Left lobe of liver (tissue), 2 donors: ENCODE results near the gene C1QTNF8. TPM values are rescaled to one million over a fixed set of nuclear protein-coding genes. Genes with fewer than 3 reads are reported as not detected.

Source experiments
- ATAC-seq: fragments of 200-7000 bp; cut with Tn5 transposase; one replicate; pipeline ENCODE4 v1.9.1; 2020; ENCODE audit warnings: mild to moderate bottlenecking, moderate library complexity
- DNase-seq: peaks from one replicate; pipeline ENCODE4 v3.0.0-alpha.2; 2020; ENCODE audit warnings: low spot score
- total RNA-seq: library from RNA; stranded (reverse); gene quantifications from one replicate; pipeline ENCODE4 v1.2.1, GENCODE V29; 2021
- donor health status: DM: no; HTN: no; CAD: no; lungs with moderate emphysema.
- donor health status: DM: no; HTN: yes; CAD: no.

C1QTNF8 gene
- total RNA-seq, 1 donor from 2014 or later, result not detected

- ATAC-seq (no peak), DNase-seq (no peak)
These were observed 29.4 kb downstream of the C1QTNF8 start for GRCh38 chr16:1066584-1067172.

GRCh38 chr16:1065469-1066128, 30.4 kb downstream of the C1QTNF8 start:
- ATAC-seq (no peak), DNase-seq (no peak)

DNA sequence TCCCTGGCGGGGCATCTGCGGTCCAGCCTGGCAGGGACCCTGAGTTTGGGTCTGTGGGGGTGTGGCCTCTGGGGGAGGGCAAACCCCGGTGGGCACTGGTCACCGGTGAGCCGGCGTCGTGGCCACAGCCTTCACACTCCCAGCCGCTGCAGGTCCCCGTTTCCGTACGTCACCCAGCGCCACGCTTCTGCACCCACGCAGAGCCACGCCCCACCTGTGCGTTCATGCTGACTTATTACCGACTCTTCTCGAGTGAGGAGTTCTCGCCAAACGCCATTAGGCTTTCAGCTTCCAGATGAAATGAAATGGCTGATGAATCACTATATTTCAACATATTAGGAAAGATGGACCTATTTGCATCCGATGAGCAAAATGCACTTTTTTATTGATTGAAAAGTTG, 32.3 kb downstream of the C1QTNF8 start:
- ATAC-seq (no peak), DNase-seq (no peak)

GRCh38 chr16:1062895-1063294, 33.1 kb downstream of the C1QTNF8 start:
- DNase-seq, result no peak
- ATAC-seq, result peak; percentile 13

- ATAC-seq, result no peak
- no peak for DNase-seq
These were observed 34.1 kb downstream of the C1QTNF8 start for GRCh38 chr16:1061769-1062505.

DNA sequence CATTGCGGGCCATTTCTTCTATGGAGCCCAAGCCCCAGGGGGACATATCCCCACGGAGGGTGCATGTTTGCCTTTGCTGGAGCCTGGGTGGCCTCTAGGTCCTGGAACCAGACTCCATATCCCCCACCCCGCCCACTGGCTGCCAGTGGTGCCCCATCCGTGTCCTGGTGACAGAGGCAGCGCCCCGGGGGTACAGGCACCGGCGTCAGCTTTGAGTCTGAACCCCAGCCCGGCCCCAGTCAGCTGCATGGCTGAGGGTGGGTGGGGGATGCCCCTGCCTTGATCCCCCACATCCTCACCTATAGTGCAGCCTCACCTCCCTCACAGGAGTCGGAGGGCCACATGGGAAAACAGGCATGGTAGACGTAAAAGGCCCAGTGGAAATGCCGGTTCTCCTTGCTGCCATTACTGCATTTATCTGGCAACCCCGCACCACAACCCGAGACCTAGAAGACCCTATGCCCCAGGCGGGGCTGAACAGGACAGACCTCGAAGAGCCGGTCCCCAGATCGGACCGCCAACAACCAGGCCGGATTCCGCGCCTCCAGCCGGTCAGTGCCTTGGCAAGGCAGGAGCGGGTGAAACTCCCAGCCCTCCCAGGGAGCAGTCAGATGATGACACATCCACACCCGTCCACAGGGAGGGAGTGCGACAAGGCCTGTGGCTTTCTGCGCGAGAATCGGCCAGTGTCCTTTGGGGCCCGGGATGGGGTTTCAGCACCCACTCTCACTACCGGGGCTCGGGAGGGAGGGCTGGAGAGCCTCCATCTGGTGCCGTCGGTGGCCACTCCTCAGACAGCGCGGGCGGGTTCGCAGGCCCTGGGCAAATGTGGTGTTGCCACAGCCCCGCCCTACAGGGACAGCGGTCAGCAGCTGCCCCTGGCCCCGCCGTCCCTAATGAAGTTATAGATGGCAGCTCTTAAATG, 35.4 kb downstream of the C1QTNF8 start:
- DNase-seq, result no peak

GRCh38 chr16:1059310-1059709, 36.7 kb downstream of the C1QTNF8 start:
- no peak for DNase-seq

More for the DNA sequence above, 35.4 kb downstream of the C1QTNF8 start:
- ATAC-seq, result no peak

DNA sequence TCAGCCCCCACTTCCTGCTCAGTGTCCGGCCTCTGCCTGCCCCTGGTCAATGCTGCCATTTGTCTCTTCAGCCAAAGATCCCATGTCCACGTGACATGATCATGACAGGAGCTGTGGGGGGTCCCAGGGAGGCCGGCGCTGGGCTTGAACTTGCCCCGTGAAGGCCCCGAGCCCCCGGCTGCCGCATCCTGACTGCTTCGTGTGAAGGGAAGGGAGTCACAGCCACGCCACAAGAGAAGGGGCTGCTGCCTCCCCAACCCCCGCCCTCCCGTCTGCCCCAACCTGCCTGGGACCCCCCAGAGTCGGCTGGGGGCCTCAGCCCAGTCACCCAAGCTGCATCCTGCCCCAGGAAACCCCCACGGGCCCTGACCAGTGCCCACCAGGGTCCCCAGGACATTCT, 37.8 kb downstream of the C1QTNF8 start:
- ATAC-seq (no peak), DNase-seq (no peak)

More at GRCh38 chr16:1059310-1059709, 36.7 kb downstream of the C1QTNF8 start:
- ATAC-seq, result no peak

GRCh38 chr16:1057252-1057932, 38.7 kb downstream of the C1QTNF8 start:
- ATAC-seq, result peak; percentile 77

GRCh38 chr16:1056196-1056595, 39.8 kb downstream of the C1QTNF8 start:
- no peak for DNase-seq
- ATAC-seq, result no peak

More at GRCh38 chr16:1057252-1057932, 38.7 kb downstream of the C1QTNF8 start:
- DNase-seq, result peak; percentile 65

- ATAC-seq (no peak), DNase-seq (no peak)
These were observed 40.5 kb downstream of the C1QTNF8 start for GRCh38 chr16:1055557-1055924.

DNA sequence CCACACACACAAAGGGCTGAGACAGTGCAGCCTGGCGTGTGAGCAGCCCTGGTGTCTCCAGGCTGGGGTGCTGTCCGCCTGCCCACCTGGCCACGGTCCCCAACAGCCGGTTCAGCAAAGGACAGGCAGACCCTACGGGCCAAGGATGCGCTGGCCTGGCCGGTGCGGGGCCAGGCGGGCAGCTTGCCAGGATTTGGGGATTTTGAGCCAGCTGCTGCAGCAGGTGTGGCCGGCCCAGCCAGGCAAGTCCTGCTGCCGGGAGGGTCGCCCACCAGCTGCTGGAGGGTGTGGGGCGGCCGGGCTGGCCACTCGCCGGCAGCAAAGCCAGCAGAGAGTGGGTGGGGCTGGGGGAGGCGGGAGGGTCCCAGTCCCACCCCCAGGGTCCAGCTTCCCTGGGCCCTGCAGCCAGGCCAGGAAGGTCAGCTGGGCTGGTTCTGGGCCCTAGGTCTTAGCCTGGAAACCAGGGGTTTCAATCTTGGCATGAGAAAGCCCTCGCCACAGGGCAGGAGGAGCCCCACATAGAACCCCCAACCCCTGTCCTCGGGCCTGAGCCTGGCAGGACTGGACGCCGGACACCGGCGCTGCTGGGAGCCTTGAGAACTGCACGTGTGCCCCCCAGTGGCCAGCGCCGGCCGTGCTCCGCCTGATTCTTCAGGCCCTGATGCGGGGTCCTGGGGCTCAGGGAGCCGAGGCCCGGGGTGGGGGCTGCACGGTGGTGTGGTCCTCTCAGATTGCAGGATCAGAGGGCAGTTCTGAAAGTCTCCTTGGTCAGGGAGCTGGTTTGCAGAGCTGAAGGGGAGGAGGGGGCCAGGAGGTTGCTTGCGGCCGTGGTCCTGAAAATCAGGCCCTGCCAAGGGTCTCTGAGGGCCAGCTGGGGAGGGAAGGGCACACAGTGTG, 41.1 kb downstream of the C1QTNF8 start:
- ATAC-seq (peak; percentile 88), DNase-seq (peak; percentile 62)

- no peak for ATAC-seq
- no peak for DNase-seq
These were observed 42.2 kb downstream of the C1QTNF8 start for GRCh38 chr16:1053700-1054368.

- ATAC-seq, result no peak
- no peak for DNase-seq
These were observed 42.9 kb downstream of the C1QTNF8 start for GRCh38 chr16:1053121-1053521.

GRCh38 chr16:1052721-1053120, 43.3 kb downstream of the C1QTNF8 start:
- no peak for DNase-seq

DNA sequence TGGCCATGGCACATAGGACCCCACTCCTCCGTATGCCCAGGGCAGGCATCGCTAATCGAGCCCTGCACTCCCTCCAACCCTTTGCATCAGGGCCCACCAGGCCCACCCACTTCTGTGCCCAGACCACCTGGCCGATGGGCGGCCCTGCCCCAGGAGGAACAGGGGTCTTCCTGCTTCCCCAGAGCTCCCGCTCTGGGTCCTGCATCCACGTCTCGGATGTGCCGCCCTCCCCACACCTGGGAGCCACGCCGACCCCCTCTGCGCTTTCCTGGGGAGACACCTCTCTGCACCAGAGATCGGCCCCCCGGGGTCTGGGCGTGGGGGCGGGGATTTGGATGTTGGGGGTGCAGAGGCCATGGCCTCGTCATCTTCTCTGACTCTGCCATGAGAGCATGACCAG, 44.6 kb downstream of the C1QTNF8 start:
- no peak for DNase-seq

More at GRCh38 chr16:1052721-1053120, 43.3 kb downstream of the C1QTNF8 start:
- no peak for ATAC-seq

DNA sequence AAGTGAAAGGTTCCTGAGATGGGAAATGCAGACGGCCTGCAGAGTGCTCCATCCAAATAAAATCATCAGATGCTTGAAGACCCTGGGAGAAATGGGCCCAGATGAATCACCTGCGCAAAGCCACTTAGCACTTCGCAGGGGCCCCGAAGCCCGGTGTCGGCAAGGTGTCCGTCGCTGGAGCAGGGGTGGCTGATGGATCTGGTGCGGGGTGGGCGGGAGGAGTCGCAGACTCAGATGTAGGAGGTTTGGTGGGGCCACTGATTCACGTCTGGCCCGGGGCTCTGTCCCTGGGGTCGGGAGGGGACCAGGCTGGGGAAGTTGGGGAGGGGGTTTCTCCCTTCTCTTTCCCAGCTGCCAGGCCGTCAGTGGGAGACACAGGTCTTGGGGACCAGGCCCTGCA, 45.1 kb downstream of the C1QTNF8 start:
- ATAC-seq, result no peak
- DNase-seq, result no peak

More for the DNA sequence above, 44.6 kb downstream of the C1QTNF8 start:
- ATAC-seq, result no peak

GRCh38 chr16:1050516-1050915, 45.5 kb downstream of the C1QTNF8 start:
- ATAC-seq (no peak), DNase-seq (no peak)

- DNase-seq (no peak), ATAC-seq (no peak)
These were observed 46.1 kb downstream of the C1QTNF8 start for GRCh38 chr16:1049976-1050247.
